Neuronal stem cell (in vitro differentiated cells): ENCODE results near the gene HIBADH.
"Not testable (repeated sequence)": the region's sequence is repeated elsewhere in the genome, so short reads cannot be mapped to it uniquely, and the experiment has no call there.

Source experiments
- DNase-seq: peaks from one replicate; pipeline ENCODE4 v3.0.0-alpha.2; 2013; ENCODE audit warnings: low spot score
- H2AFZ ChIP-seq: one replicate; pipeline ENCODE4 v1.6.1; 2013; ENCODE audit warnings: mild to moderate bottlenecking, low read length, inconsistent platforms
- H2AK5ac ChIP-seq: 2 replicates; pipeline ENCODE4 v1.6.1; 2013; ENCODE audit warnings: low read depth, mild to moderate bottlenecking, inconsistent platforms, low read length, moderate library complexity, mixed read lengths
- H2BK120ac ChIP-seq: 2 replicates; pipeline ENCODE4 v1.6.1; 2013; ENCODE audit warnings: low read depth, mild to moderate bottlenecking, inconsistent platforms, low read length, moderate library complexity, mixed read lengths
- H2BK12ac ChIP-seq: one replicate; pipeline ENCODE4 v1.6.1; 2013; ENCODE audit warnings: low read length, inconsistent platforms
- H2BK15ac ChIP-seq: 2 replicates; pipeline ENCODE4 v1.6.1; 2013; ENCODE audit warnings: mild to moderate bottlenecking, low read length, inconsistent platforms, mixed read lengths
- H2BK5ac ChIP-seq: one replicate; pipeline ENCODE4 v1.6.1; 2013; ENCODE audit warnings: inconsistent platforms, mild to moderate bottlenecking, low read length, moderate library complexity
- H3K14ac ChIP-seq: one replicate; pipeline ENCODE4 v1.6.1; 2013; ENCODE audit warnings: low read length, inconsistent platforms
- H3K18ac ChIP-seq: 2 replicates; pipeline ENCODE4 v1.6.1; 2013; ENCODE audit warnings: low read length, inconsistent platforms
- H3K23ac ChIP-seq: 2 replicates; pipeline ENCODE4 v1.6.1; 2013; ENCODE audit warnings: low read depth, mild to moderate bottlenecking, mixed read lengths, low read length, inconsistent platforms; ENCODE audit not compliant: poor library complexity
- H3K27ac ChIP-seq: replicated peaks from 3 replicates; pipeline ENCODE4 v1.5.1; 2013; ENCODE audit warnings: low read length, inconsistent platforms
- H3K27me3 ChIP-seq, 3 experiments: 2 replicates each; pipeline ENCODE4 v1.6.1; 2013; ENCODE audit warnings: low read length in 3 of 3, mild to moderate bottlenecking in 2 of 3, inconsistent platforms in 1 of 3, low read depth in 1 of 3, mixed read lengths in 1 of 3, moderate library complexity in 1 of 3; ENCODE audit not compliant: control insufficient read depth in 3 of 3, insufficient read depth in 3 of 3
- H3K36me3 ChIP-seq, 2 donors: replicated peaks in 1 of 2; 2 replicates each; pipeline ENCODE4 v1.6.1; 2013; ENCODE audit warnings: low read length in 2 of 2; ENCODE audit not compliant: control insufficient read depth in 2 of 2, insufficient read depth in 2 of 2
- H3K4ac ChIP-seq: 2 replicates; pipeline ENCODE4 v1.6.1; 2013; ENCODE audit warnings: inconsistent platforms, mild to moderate bottlenecking, low read length, moderate library complexity
- H3K4me1 ChIP-seq, 2 donors: 1 replicate in 1 of 2; 2 replicates in 1 of 2; pipeline ENCODE4 v1.6.1; 2013; ENCODE audit warnings: low read length in 2 of 2, low read depth in 1 of 2; ENCODE audit not compliant: control insufficient read depth in 2 of 2, insufficient read depth in 1 of 2
- H3K4me2 ChIP-seq: one replicate; pipeline ENCODE4 v1.6.1; 2013; ENCODE audit warnings: mild to moderate bottlenecking, low read length, inconsistent platforms; ENCODE audit not compliant: insufficient read depth, poor library complexity, severe bottlenecking
- H3K4me3 ChIP-seq, 2 donors: 2 replicates each; pipeline ENCODE4 v1.5.1; 2013; ENCODE audit warnings: low read length in 2 of 2, mild to moderate bottlenecking in 2 of 2, inconsistent platforms in 1 of 2, moderate library complexity in 1 of 2
- H3K79me1 ChIP-seq: one replicate; pipeline ENCODE4 v1.6.1; 2013; ENCODE audit warnings: low read depth, mild to moderate bottlenecking, inconsistent platforms, low read length, moderate library complexity
- H3K9ac ChIP-seq: one replicate; pipeline ENCODE4 v1.6.1; 2013; ENCODE audit warnings: mild to moderate bottlenecking, low read depth, low read length, inconsistent platforms; ENCODE audit not compliant: poor library complexity
- H3K9me3 ChIP-seq, 2 donors: replicated peaks in 1 of 2; 2 replicates each; pipeline versions ENCODE3 to v1.6.1; 2013; ENCODE audit warnings: low read length in 2 of 2, mild to moderate bottlenecking in 2 of 2, inconsistent platforms in 1 of 2, low read depth in 1 of 2, mixed read lengths in 1 of 2, moderate library complexity in 1 of 2; ENCODE audit not compliant: control insufficient read depth in 2 of 2, insufficient read depth in 1 of 2
- H4K8ac ChIP-seq: one replicate; pipeline ENCODE4 v1.6.1; 2013; ENCODE audit warnings: low read depth, mild to moderate bottlenecking, inconsistent platforms, low read length, moderate library complexity
- H4K91ac ChIP-seq: one replicate; pipeline ENCODE4 v1.6.1; 2013; ENCODE audit warnings: low read length, low read depth, mild to moderate bottlenecking, inconsistent platforms; ENCODE audit not compliant: poor library complexity
- WGBS, 2 donors: extraction: QIAGEN DNeasy Blood & Tissue Kit; methylation state at CpG; one replicate each; pipeline ENCODE4 v1.1.7; 2013; ENCODE audit warnings: missing lambda C conversion rate in 2 of 2, mixed read lengths in 1 of 2; ENCODE audit not compliant: insufficient read length in 2 of 2, insufficient replicate concordance in 1 of 2; ENCODE audit errors: extremely low coverage in 2 of 2; 5-methylcytosine and 5-hydroxymethylcytosine counted together

The HIBADH gene

DNA sequence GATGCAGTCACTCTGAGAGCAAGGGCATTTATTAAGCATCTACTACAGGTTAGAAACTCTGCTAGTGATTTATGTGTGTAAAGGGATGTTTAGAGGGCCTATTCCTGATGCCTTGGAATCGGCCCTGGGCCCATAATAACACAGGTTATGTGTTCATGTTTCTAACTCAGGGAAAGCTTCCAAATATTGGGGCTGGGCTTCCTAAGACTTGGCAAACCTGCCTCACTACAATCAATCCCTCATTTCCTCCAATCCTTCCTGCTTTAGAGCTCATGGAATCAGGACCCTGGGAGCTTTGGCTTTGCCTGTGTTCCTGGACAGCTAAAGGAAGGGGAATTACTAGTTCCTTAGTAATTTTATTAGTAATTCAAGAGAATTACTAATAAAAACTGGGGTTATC lies 148.8 kb downstream of the HIBADH start:
- Histone ChIP-seq H2BK15ac (no peak overlapping the region), H3K36me3 (no peaks in the 10 kb centered on the region), H2BK120ac (no peak overlapping the region), H2AFZ (no peak overlapping the region), H3K23ac (no peak overlapping the region), H3K4ac (no peak overlapping the region), H3K79me1 (no peaks in the 10 kb centered on the region), H4K8ac (no peak overlapping the region), H2BK5ac (no peak overlapping the region), H3K27me3 (no peaks in the 10 kb centered on the region), H3K27ac (no peak overlapping the region), H3K9me3 (no peaks in the 10 kb centered on the region), H3K14ac (no peak overlapping the region), H3K4me2 (no peak overlapping the region), H2BK12ac (no peak overlapping the region), H3K9ac (no peak overlapping the region), H3K18ac (no peak overlapping the region), H3K4me3 (no peak overlapping the region), H4K91ac (no peak overlapping the region), H3K4me1 (peaks cover 0 to 2% of the 10 kb centered on the region in 2 donors), H2AK5ac (no peak overlapping the region)
- no peak for DNase-seq
- WGBS, 2 donors, result no CpG with 5 or more reads among the region's 1 CpG

- H3K36me3 ChIP-seq, H2BK15ac ChIP-seq, H3K4ac ChIP-seq, H4K91ac ChIP-seq, H3K27me3 ChIP-seq, H2AFZ ChIP-seq, H3K4me3 ChIP-seq, DNase-seq, H3K23ac ChIP-seq, H3K79me1 ChIP-seq, H3K9ac ChIP-seq, H2BK12ac ChIP-seq, H4K8ac ChIP-seq, H2BK120ac ChIP-seq, H2AK5ac ChIP-seq, H3K9me3 ChIP-seq, H3K4me2 ChIP-seq, H2BK5ac ChIP-seq, H3K14ac ChIP-seq, H3K4me1 ChIP-seq, H3K27ac ChIP-seq, H3K18ac ChIP-seq: not testable (repeated sequence)
- WGBS, 2 donors, result no CpG with 5 or more reads among the region's 1 CpG
Measured at GRCh38 chr7:27511370-27511769, 151.3 kb downstream of the HIBADH start.

GRCh38 chr7:27510541-27510940 lies 152.1 kb downstream of the HIBADH start:
- Histone ChIP-seq H3K4ac (no peak overlapping the region), H2AFZ (no peak overlapping the region), H3K27me3 (no peaks in the 10 kb centered on the region), H4K91ac (no peak overlapping the region), H2BK120ac (no peak overlapping the region), H3K9me3 (no peaks in the 10 kb centered on the region), H3K4me1 (no peaks in the 10 kb centered on the region), H3K4me2 (no peak overlapping the region), H3K18ac (no peak overlapping the region), H3K79me1 (no peaks in the 10 kb centered on the region), H3K14ac (no peak overlapping the region), H3K9ac (no peak overlapping the region), H2BK12ac (no peak overlapping the region), H3K36me3 (no peaks in the 10 kb centered on the region), H3K27ac (no peak overlapping the region), H3K4me3 (no peak overlapping the region), H2AK5ac (no peak overlapping the region), H2BK15ac (no peak overlapping the region), H2BK5ac (no peak overlapping the region), H4K8ac (no peak overlapping the region), H3K23ac (no peak overlapping the region)
- no CpG with 5 or more reads among the region's 2 CpGs for WGBS, 2 donors
- DNase-seq, result no peak

DNA sequence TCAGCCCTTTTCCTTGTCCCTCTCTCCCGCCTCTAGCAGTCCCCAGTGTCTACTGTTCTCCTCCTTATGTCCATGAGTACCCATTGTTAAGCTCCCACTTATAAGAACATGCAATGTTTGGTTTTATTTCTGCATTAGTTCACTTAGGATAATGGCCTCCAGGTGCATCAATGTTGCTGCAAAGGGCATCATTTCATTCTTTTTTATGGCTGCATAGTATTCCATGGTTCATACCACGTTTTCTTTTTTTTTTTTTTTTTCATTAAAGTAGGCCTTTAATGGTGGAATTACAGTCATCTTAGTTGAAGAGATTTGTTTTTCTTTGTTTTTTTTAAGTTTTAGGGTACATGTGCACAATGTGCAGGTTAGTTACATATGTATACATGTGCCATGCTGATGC lies 160.8 kb downstream of the HIBADH start:
- H4K8ac ChIP-seq, H3K4me2 ChIP-seq, H3K9me3 ChIP-seq, H3K4me3 ChIP-seq, H3K18ac ChIP-seq, H3K4ac ChIP-seq, H2BK5ac ChIP-seq, DNase-seq, H3K4me1 ChIP-seq, H2AFZ ChIP-seq, H3K36me3 ChIP-seq, H2BK12ac ChIP-seq, H2AK5ac ChIP-seq, H2BK120ac ChIP-seq, H3K9ac ChIP-seq, H2BK15ac ChIP-seq, H3K27me3 ChIP-seq, H4K91ac ChIP-seq, H3K23ac ChIP-seq, H3K79me1 ChIP-seq, H3K14ac ChIP-seq, H3K27ac ChIP-seq: not testable (repeated sequence)
- WGBS, 2 donors, result no CpG with 5 or more reads among the region's 2 CpGs
